ENCODE measurements around the gene COG5. TPM values are rescaled to one million over a fixed set of nuclear protein-coding genes. Genes with fewer than 3 reads are reported as not detected.

The COG5 gene
- total RNA-seq, 2 donors from 2014 or later: 30.9 to 49.2 TPM

DNA sequence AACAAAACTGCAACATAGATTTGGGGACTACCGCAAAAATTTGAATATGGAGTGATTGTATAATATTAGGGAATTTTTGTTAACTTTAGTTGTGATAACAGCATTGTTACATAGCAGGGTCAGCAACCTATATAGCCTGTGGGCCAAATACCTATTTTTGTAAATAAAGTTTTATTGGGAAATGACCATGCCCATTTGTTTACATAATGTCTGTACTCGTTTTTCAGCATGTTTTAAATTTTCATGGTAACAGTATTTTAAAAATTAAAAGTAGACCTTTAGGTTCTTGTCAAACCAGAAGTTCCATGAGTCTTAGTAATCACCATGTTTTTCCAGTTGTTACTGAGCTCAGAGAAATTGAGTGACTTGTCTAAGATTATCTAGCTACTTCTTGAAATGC, 21.0 kb upstream of the COG5 start:
- Mint-ChIP-seq H3K27ac (no peak overlapping the region), H3K36me3 (peaks cover 6 to 9% of the 10 kb centered on the region in 2 donors), H3K9me3 (no peaks in the 10 kb centered on the region)
- DNase-seq (ENCODE audit: low spot score in 2 of 2) (no peak), ATAC-seq (no peak)

DNA sequence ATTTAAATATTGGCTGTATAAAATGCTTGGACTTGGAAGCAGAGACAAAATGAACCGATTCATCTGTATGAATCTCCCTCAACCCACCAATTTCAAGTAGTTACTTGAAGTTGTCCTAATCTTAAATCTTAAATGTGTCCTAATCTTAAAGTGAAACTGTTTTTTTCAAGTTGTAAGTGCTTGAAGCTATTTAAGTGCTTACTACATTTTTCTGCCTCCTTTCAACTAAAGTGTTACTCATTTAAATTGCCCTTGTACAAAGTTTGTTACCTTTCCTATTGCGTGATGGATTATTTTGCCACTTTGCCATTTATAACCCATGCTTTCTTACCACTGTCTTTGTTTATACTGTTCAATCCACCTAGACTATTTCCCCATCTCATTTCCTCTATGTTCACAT, 19.2 kb upstream of the COG5 start:
- H3K36me3 Mint-ChIP-seq: peaks cover 6 to 9% of the 10 kb centered on the region in 2 donors
- H3K9me3 Mint-ChIP-seq: no peaks in the 10 kb centered on the region
- no peak overlapping the region for H3K27ac Mint-ChIP-seq
- ATAC-seq (no peak), DNase-seq (ENCODE audit: low spot score in 2 of 2) (no peak)

DNA sequence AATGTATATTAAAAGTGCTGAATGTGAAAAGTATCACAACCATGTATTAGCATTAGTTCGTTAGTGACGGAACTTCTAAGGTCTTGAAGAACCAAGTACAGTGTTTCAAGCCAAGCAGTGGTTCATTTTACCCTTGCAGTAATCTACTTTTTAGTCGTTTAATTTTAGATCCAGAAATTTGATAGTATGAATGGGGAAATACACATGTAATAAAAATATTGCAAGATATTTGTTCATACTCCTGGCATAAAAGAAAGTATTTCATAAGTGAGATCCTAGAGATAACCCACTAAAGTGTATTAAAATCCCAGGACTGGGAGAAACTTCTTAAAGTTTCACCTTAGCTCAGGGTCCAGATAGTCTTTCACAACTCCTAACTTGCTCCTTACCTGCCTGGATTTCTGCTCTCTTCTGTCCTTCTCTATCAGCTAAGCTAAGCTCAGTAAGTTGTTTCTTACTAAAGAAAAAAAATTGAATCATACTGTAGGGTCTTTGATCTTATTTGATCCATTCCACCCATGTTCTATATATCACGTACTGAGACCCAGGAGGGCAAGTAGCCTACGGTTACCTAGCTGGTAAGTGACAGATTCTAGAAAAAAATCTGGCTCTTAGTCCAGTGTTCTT, 17.8 kb upstream of the COG5 start:
- ATAC-seq: no peak
- H3K9me3 Mint-ChIP-seq: no peaks in the 10 kb centered on the region

DNA sequence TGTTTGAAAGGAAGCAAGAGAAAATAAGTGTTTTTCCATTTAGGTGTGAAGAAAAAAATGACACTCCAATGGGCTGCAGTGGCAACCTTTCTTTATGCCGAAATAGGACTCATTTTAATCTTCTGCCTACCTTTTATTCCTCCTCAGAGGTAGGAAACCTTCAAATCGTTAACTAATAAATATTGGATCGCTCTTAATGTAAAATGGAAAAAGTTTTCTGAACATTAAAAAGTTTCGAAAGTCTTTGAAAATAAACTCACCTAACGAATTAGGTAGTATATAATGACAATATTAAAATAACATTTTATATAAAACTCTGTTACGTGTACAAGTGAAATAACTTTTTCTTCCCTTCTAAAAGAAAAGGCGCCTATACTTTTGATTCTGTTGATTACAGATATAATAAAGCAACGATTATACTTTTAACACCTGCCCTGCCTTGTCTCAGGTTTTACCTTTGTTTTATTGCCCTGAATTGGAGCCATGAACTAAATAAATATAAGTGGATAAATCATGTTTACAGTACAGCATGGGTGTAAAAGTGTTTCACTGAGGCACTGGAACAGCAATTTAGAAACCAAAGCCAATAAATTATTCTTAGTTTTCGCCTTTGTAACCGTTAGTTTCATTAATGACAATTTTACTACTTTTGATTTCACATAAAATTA, 17.1 kb upstream of the COG5 start:
- DNase-seq (ENCODE audit: low spot score in 2 of 2): no peak
- Mint-ChIP-seq H3K36me3 (peaks cover 6 to 13% of the 10 kb centered on the region in 2 donors), H3K27ac (peak overlapping the region in 1 of 2 donors; percentile 78), H3K9me3 (no peaks in the 10 kb centered on the region)
- ATAC-seq: no peak

More for the DNA sequence above, 17.8 kb upstream of the COG5 start:
- DNase-seq (ENCODE audit: low spot score in 2 of 2): no peak
- Mint-ChIP-seq H3K36me3 (peaks cover 6 to 9% of the 10 kb centered on the region in 2 donors), H3K27ac (peak overlapping the region in 1 of 2 donors; percentile 77)

DNA sequence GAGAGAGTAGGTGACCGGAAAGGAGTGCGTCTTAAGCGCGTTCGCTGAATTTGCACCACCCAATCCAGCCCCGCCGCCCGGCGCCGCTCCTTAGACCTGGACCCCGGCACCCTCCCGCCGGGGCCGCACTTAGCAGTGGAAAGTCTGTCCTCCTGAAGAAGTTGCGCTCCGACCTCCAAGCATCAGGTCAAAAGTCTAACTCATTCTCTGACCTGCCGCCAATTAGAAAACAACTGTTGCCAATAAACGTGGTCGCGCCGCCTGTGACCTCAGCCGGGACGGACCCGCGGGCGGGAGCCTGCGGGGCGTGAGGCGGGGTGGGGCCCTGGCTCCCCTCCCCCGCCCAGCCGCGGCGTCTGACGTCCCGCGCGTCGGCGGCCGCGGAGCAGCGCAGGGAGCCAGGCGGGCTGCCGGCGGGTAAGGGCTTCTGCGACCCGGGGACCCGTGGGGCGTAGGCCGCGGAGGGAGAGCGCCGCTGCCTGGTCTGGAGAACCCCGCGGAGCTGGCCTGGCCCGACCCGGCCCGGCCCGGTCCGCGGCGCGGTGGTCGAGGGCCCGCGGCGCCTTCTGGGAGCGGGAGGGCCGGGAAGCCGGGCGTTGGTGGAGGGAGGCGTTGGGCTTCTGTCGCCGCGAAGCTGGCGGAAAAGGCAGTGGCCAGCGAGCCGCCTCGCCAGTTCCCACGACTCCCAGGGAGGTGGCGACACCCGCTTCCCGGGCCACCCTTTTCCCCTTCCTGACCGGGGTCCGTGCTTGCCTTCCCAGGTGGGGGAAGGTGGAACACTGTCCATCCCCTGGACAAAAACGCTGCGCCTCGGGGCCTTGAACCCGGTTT, 16.4 kb upstream of the COG5 start, which contains the start of gene BCAP29:
Gene BCAP29, plus strand, starts transcription at position 362 of the 831 bp plus-strand sequence. CDS start 527 bp downstream, outside the sequence.
- ATAC-seq: peak; percentile 97 to 98
- Mint-ChIP-seq H3K9me3 (no peaks in the 10 kb centered on the region), H3K36me3 (peaks cover under 1 to 7% of the 10 kb centered on the region in 2 donors), H3K27ac (peak within 1 kb of the TSS; percentile 78 to 92)
- DNase-seq (ENCODE audit: low spot score in 2 of 2): peak; percentile 71 to 74

DNA sequence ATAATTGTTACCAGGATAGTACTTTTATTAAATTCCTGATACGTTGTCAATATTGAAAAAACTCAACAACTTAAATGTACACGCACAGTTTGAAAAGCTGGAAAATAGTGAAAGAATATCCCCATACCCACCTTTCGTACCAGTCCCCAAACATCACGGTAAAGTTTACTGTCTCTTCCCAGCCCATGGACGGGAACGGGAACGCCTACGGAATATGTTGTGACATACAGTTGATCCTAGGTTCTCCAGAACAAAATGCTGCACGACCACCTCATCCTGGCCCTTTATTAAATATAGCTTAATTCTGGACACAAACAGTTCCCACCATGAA, 15.8 kb upstream of the COG5 start:
- peak overlapping the region; percentile 78 to 92 for H3K27ac Mint-ChIP-seq
- no peak for ATAC-seq
- no peaks in the 10 kb centered on the region for H3K9me3 Mint-ChIP-seq
- no peak for DNase-seq (ENCODE audit: low spot score in 2 of 2)
- H3K36me3 Mint-ChIP-seq: peaks cover 0 to 4% of the 10 kb centered on the region in 2 donors

DNA sequence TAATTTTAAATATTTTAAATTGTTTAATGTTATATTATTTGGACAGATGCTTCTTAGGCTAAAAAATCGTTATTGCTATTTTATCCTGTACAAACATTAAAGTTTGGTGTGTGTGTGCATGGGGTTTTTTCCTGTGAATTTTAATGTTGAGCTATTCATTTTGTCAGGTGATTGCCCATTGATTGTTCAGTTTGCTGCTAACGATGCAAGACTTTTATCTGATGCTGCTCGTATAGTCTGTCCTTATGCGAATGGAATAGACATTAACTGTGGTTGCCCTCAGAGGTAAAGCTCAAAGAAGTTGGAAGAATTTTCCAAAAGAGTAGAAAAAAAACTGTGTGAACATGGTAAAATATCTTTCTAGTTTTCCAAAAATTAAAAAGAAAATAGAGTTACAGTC, 9.8 kb upstream of the COG5 start:
- Mint-ChIP-seq H3K27ac (no peak overlapping the region), H3K9me3 (no peaks in the 10 kb centered on the region), H3K36me3 (peaks cover 4% of the 10 kb centered on the region in 2 donors)
- DNase-seq (ENCODE audit: low spot score in 2 of 2) (no peak), ATAC-seq (no peak)

DNA sequence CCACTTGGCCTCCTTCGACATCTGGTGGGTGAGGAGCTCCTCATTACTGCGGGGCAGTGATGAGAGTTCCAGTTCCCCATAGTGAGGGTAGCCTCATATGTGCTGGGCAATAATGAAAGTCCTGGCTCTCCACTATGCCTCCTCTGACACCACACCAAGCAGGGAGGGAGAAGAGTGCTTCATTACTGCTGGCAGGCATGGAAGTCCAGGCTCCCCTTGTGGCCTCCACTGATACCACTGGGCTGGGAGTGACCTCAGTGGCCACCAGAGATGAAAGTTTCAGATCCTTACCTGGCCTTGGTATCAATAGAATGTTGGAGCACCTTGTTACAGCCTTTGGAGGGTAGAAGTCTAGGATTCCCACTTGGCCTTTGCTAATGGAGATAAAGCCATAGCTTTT, 6.6 kb upstream of the COG5 start:
- H3K9me3 Mint-ChIP-seq: no peaks in the 10 kb centered on the region
- no peak for ATAC-seq
- no peak for DNase-seq (ENCODE audit: low spot score in 2 of 2)
- no peak overlapping the region for H3K27ac Mint-ChIP-seq
- H3K36me3 Mint-ChIP-seq: peaks cover 0 to 4% of the 10 kb centered on the region in 2 donors

DNA sequence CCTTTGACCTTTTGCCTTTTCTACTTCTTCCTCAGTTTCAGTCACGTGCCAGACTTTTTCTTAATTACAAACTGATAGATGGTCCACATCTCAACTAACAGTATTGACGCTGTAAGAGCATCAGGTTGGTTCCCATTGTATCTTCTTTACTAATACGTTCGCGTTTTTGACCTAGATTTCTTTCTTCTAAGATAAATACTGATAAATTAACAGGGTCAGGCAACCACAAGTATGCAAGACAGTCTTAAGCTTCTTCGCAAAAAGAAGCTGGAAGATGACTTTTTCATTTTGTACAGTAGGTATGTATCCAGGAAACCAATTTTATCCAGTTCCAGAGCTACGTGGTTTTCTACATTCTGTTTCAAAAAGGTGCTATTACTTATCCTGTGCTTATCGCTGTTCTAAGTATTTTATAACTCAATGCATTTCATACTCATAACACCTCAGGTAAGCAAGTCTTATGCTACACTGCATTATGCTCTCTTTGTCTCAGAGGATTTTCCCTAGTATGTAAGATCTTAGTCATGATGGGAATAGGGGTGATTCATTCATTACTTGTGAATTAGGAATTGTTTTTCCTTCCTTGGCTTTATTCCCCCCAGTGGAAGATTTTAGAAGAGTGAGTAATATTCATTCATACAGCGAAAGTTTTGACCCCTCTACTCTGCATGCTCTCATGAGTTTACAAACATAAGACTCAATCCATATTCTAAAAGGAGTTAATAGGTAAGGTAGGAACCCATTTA, 1.0 kb upstream of the COG5 start:
- Mint-ChIP-seq H3K27ac (peak overlapping the region; percentile 97), H3K9me3 (no peaks in the 10 kb centered on the region), H3K36me3 (peaks cover 0 to 12% of the 10 kb centered on the region in 2 donors)
- DNase-seq (ENCODE audit: low spot score in 2 of 2): no peak
- peak in 1 of 2 donors; percentile 12 for ATAC-seq

DNA sequence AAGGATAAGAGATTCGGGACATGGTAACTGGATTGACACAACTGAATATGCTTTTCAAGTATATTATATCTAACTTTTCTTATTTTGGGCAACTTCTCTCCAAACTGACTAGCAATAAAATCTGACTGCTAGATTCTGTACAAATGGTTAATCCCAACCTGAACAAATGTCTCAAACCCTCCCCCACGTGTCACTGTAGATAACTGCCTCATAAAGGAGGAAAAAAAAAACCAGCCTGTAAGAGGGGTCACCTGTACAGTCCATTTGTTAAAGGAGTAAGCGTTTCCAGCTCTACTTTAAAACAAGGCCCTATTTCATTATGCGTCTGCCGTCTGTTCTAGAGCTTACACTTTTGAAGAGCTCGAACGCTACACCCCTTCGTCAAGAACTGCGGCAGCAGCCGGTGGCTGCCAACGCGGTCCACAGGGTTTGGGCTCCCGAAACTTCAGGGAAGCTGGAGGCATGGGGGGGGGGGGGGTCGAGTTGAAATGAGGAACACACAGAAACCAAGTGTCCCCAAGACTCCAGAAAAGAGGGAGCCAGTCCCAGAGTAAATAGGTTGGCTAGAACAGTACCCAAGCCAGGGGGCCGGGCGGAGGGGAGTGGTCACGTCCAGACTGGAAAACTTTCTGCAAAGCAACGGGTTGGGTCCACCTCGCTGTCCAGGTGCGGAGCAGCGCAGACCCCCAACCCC, 492 bp downstream of the COG5 start:
- DNase-seq (ENCODE audit: low spot score in 2 of 2) (no peak), ATAC-seq (peak; percentile 60 to 75)
- Mint-ChIP-seq H3K27ac (peak overlapping the region; percentile 87 to 97), H3K9me3 (no peaks in the 10 kb centered on the region), H3K36me3 (peaks cover 0 to 12% of the 10 kb centered on the region in 2 donors)

DNA sequence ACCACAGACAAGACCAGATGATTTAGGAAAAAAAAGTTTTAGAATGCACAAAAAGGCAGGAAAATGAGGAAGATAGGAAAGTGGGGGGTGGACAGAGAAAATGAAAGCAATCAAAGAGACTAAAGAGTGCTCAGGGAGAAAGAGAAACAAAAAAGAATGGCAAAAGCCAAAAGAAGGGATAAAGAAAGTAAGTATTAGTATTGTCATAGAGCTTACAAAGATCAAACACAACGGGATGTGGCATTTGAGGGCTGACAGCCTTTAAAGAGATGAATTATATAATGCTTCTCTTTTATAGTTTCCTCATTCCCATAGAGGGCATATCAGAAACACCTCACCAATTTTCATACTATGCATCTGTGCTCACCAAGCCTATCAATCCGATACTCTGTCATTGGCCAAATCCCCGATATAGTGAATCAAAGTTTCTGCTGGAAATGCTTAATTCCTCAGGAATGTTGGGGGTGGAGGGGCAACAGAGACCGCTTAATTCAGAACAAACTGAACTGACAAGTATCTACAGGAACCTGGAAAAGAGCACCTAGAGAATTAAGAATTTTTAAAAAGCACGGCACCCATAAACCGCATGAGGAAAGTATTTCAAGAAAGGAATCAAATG, 2.7 kb downstream of the COG5 start:
- H3K9me3 Mint-ChIP-seq: no peaks in the 10 kb centered on the region
- H3K36me3 Mint-ChIP-seq: peaks cover 0 to 16% of the 10 kb centered on the region in 2 donors
- no peak for DNase-seq (ENCODE audit: low spot score in 2 of 2)
- peak in 1 of 2 donors; percentile 32 for ATAC-seq
- peak overlapping the region in 1 of 2 donors; percentile 53 for H3K27ac Mint-ChIP-seq

DNA sequence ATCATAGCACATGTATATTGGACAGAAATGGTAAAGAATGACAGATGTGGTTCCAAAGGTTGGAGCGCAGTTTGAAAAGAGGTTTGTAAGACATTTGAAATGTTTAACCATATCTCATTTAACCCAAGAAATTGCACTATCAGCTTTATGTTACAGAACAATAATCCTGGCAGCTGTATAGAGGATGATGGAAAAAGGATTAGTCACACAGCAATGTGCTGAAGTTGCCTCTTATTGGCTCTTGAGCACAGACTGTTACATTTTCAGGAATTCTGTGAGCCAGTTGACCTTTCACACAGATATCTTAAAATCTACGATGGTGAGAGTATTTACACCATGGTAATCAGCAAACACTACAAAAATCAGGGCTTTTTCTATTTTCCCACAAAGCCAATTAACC, 3.9 kb downstream of the COG5 start:
- H3K27ac Mint-ChIP-seq: peak overlapping the region in 1 of 2 donors; percentile 53
- DNase-seq (ENCODE audit: low spot score in 2 of 2) (no peak), ATAC-seq (no peak)
- H3K9me3 Mint-ChIP-seq: no peaks in the 10 kb centered on the region
- H3K36me3 Mint-ChIP-seq: peaks cover 0 to 16% of the 10 kb centered on the region in 2 donors

DNA sequence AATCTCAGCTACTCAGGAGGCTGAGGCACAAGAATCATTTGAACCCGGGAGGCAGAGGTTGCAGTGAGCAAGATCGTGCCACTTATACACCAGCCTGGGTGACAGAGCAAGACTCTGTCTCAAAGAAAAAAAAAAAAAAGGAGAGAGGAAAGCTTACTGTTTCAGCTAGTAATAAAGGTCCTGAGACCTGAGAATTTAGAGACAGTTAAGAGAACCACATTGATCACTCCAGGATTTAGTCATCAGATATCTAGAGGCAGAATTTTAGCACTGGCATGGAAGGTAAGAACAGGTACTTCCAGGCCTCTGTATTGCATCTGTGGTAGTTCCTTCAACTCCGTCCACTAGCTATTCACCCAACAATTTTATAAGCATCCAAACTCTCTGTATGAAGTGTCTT, 7.8 kb downstream of the COG5 start:
- ATAC-seq (peak; percentile 62 to 90), DNase-seq (ENCODE audit: low spot score in 2 of 2) (no peak)
- Mint-ChIP-seq H3K9me3 (no peaks in the 10 kb centered on the region), H3K36me3 (peaks cover 6 to 8% of the 10 kb centered on the region in 2 donors), H3K27ac (no peak overlapping the region)

DNA sequence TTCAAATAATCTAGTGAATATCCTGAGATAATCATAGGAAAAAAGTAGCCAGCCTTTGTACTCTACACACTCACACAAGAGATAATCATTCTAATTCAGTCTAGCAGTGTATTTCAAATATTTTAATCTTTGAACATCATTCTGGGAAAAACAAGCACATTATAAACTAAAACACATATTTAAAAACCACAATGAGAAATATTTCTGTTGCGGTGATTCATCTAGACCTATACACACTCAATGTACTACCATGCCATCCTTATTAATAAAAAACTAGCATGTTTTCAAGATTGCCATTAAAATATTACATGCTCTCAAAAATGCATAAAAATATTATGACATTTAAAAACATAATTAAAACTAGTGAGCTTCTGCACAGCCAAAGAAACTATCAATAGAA, 11.8 kb downstream of the COG5 start:
- peaks cover 22 to 28% of the 10 kb centered on the region in 2 donors for H3K36me3 Mint-ChIP-seq
- no peak overlapping the region for H3K27ac Mint-ChIP-seq

DNA sequence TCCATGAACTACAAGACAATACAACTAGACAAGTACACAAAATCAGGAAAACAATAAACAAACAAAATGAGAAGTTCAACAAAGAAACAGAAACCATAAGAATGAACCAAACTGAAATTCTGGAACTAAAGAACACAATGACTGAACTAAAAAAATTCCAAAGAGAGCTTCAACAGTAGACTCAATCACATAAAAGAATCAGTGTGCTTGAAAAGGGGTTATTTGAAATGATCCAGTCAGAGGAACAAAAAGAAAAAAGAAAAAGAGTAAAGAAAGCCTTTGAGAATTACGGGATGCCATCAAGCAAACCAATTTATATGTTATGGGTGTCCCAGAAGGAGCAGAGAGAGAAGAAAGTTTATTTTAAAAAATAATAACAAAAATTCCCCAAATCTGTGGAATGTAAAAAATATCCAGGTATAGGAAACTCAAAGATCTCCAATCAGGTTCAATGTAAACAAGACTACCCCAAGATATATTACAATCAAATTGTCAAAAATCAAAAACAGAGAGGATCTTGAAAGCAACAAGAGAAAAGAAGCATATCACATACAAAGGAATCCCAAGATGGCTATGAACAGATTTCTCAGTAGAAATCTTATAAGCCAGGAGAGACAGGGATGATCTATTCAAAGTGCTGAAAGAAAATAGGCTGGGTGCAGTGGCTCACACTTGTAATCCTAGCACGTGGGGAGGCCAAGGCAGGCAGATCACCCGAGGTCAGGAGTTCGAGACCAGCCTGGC, 18.7 kb downstream of the COG5 start:
- H3K9me3 Mint-ChIP-seq: peaks cover 13 to 20% of the 10 kb centered on the region in 2 donors
- H3K27ac Mint-ChIP-seq: no peak overlapping the region
- DNase-seq (ENCODE audit: low spot score in 2 of 2): no peak
- no peak for ATAC-seq
- peaks cover 47 to 53% of the 10 kb centered on the region in 2 donors for H3K36me3 Mint-ChIP-seq

More for the DNA sequence above, 11.8 kb downstream of the COG5 start:
- ATAC-seq: no peak
- H3K9me3 Mint-ChIP-seq: peaks cover 0 to 11% of the 10 kb centered on the region in 2 donors
- no peak for DNase-seq (ENCODE audit: low spot score in 2 of 2)

Data from activated naive CD4-positive, alpha-beta T cell treated with anti-CD3 and anti-CD28 coated beads, Interleukin-2, amount 50 U/mL, for 72 hours (primary cell).